WTC11 (cell line): Measurements from ENCODE around the gene TLK1. TPM values are rescaled to one million over a fixed set of nuclear protein-coding genes. Genes with fewer than 3 reads are reported as not detected.

Source experiments
- ATAC-seq: fragments of 200-7000 bp; cut with Tn5 transposase; 2 replicates; pipeline ENCODE4 v1.10.0; 2021; ENCODE audit warnings: mild to moderate bottlenecking, moderate library complexity
- CTCF ChIA-PET: fragments of 300-600 bp; sonication (Branson Sonifier 250); formaldehyde crosslinking; loops from one replicate; lab custom pipeline; 2021; ENCODE audit warnings: antibody characterized with exemption; lab: Charles Lee
- POLR2A ChIA-PET: fragments of 350-600 bp; sonication (Branson Sonifier 250); formaldehyde crosslinking; loops from one replicate; lab custom pipeline; 2021; ENCODE audit warnings: antibody characterized with exemption; lab: Charles Lee
- DNase-seq: peaks from one replicate; pipeline ENCODE4 v3.0.0; 2021; ENCODE audit warnings: low spot score
- H3K27ac Mint-ChIP-seq: 2 replicates; pipeline ENCODE4 v1.8.0; 2021; ENCODE audit warnings: mixed read lengths
- H3K27me3 Mint-ChIP-seq: 2 replicates; pipeline ENCODE4 v1.8.0; 2021; ENCODE audit warnings: low read depth, mild to moderate bottlenecking, moderate library complexity, mixed read lengths
- H3K36me3 Mint-ChIP-seq: 2 replicates; pipeline ENCODE4 v1.8.0; 2021; ENCODE audit warnings: mixed read lengths
- H3K4me1 Mint-ChIP-seq: 2 replicates; pipeline ENCODE4 v1.8.0; 2022; ENCODE audit warnings: mixed read lengths
- H3K4me3 Mint-ChIP-seq: 2 replicates; pipeline ENCODE4 v1.8.0; 2021; ENCODE audit warnings: mild to moderate bottlenecking, moderate library complexity, mixed read lengths
- H3K9me3 Mint-ChIP-seq: 2 replicates; pipeline ENCODE4 v1.8.0; 2021; ENCODE audit warnings: mixed read lengths
- ETV6 ChIP-seq: sonication (generic); formaldehyde crosslinking; IDR thresholded peaks from 2 replicates; pipeline ENCODE4 v1.8.1; 2022; ENCODE audit warnings: mild to moderate bottlenecking, missing genetic modification reagents
- GABPB1 ChIP-seq: sonication (generic); formaldehyde crosslinking; IDR thresholded peaks from 2 replicates; pipeline ENCODE4 v1.8.1; 2023; ENCODE audit warnings: mild to moderate bottlenecking, missing genetic modification reagents
- HMGA2 ChIP-seq: fragments of 250-450 bp; sonication (Bioruptor Pico); IDR thresholded peaks from 2 replicates; pipeline ENCODE4 v1.4.0; 2021; ENCODE audit warnings: mild to moderate bottlenecking, moderate library complexity
- NFYB ChIP-seq: sonication (generic); formaldehyde crosslinking; conservative IDR thresholded peaks from 2 replicates; pipeline ENCODE4 v1.8.0; 2022; ENCODE audit warnings: low read depth, missing genetic modification reagents
- SP1 ChIP-seq: sonication (generic); formaldehyde crosslinking; conservative IDR thresholded peaks from 2 replicates; pipeline ENCODE4 v1.8.1; 2022; ENCODE audit warnings: missing genetic modification reagents
- ZBTB21 ChIP-seq: sonication (generic); formaldehyde crosslinking; IDR thresholded peaks from 2 replicates; pipeline ENCODE4 v1.8.1; 2023; ENCODE audit warnings: mild to moderate bottlenecking, missing genetic modification reagents, borderline replicate concordance
- ZNF121 ChIP-seq: sonication (generic); formaldehyde crosslinking; IDR thresholded peaks from 2 replicates; pipeline ENCODE4 v1.8.0; 2023; ENCODE audit warnings: missing genetic modification reagents
- ZNF232 ChIP-seq: sonication (generic); formaldehyde crosslinking; IDR thresholded peaks from 2 replicates; pipeline ENCODE4 v1.8.0; 2022; ENCODE audit warnings: mild to moderate bottlenecking, missing genetic modification reagents
- total RNA-seq: library from RNA; stranded (reverse); gene quantifications from 3 replicates; pipeline ENCODE4 v1.2.3, GENCODE V29; 2021
- TF ChIP-seq, protein P1 (sequence below): sonication (generic); formaldehyde crosslinking; IDR thresholded peaks from 2 replicates; pipeline ENCODE4 v1.8.0; 2022; ENCODE audit warnings: missing genetic modification reagents
- TF ChIP-seq, protein P2 (sequence below): fragments of 250-450 bp; sonication (Bioruptor Pico); IDR thresholded peaks from 2 replicates; pipeline ENCODE4 v1.9.0; 2021; ENCODE audit warnings: mild to moderate bottlenecking, borderline replicate concordance
- TF ChIP-seq, protein P3 (sequence below): fragments of 250-450 bp; sonication (Bioruptor Pico); IDR thresholded peaks from 2 replicates; pipeline ENCODE4 v1.8.0; 2021; ENCODE audit warnings: mild to moderate bottlenecking
- TF ChIP-seq, protein P4 (sequence below): sonication (generic); formaldehyde crosslinking; conservative IDR thresholded peaks from 2 replicates; pipeline ENCODE4 v1.8.1; 2023; ENCODE audit warnings: mild to moderate bottlenecking, low read depth, missing genetic modification reagents, moderate library complexity
- TF ChIP-seq, protein P5 (sequence below): sonication (generic); formaldehyde crosslinking; IDR thresholded peaks from 2 replicates; pipeline ENCODE4 v1.8.1; 2023; ENCODE audit warnings: mild to moderate bottlenecking, missing genetic modification reagents, moderate library complexity
- TF ChIP-seq, protein P6 (sequence below): fragments of 200-600 bp; IDR thresholded peaks from 2 replicates; pipeline ENCODE4 v1.8.0; 2022; ENCODE audit warnings: antibody characterized with exemption
- TF ChIP-seq, protein P7 (sequence below): sonication (generic); formaldehyde crosslinking; IDR thresholded peaks from 2 replicates; pipeline ENCODE4 v1.8.1; 2023; ENCODE audit warnings: mild to moderate bottlenecking, missing genetic modification reagents, moderate library complexity

The TLK1 gene
- total RNA-seq, 1 experiment from 2014 or later: 91.1 TPM

DNA sequence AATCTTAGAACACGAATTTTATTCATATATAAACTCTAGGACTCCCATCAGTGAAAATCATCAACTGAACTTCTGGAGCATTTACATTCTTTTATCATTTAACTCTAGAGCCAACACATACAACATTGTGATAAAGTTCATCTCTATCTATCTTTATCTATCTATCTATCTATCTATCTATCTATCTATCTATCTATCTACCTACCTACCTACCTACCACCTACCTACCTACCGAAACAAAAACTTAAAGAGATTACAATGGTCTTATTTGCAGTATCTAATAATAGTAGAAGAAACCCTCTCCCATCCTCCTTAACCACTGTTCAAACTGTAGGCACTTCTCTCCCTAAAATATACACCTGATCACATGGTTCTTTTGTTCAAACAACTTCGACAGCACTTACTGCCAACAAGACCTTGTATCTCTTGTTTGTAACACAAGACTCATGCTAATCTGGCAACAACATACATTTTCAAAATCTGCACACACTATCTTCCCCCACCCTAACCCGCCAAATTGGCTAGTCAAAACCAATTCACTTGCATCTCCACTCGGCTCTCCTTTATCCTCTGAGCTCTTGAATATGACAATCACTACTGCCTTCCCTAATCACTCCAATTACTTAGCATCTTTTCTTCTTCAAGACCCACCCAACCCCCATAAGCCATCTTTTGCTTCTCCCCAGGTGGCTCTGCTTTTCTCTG is 162.6 kb downstream of the TLK1 start (continued):
- TF ChIP-seq, protein P1, sequence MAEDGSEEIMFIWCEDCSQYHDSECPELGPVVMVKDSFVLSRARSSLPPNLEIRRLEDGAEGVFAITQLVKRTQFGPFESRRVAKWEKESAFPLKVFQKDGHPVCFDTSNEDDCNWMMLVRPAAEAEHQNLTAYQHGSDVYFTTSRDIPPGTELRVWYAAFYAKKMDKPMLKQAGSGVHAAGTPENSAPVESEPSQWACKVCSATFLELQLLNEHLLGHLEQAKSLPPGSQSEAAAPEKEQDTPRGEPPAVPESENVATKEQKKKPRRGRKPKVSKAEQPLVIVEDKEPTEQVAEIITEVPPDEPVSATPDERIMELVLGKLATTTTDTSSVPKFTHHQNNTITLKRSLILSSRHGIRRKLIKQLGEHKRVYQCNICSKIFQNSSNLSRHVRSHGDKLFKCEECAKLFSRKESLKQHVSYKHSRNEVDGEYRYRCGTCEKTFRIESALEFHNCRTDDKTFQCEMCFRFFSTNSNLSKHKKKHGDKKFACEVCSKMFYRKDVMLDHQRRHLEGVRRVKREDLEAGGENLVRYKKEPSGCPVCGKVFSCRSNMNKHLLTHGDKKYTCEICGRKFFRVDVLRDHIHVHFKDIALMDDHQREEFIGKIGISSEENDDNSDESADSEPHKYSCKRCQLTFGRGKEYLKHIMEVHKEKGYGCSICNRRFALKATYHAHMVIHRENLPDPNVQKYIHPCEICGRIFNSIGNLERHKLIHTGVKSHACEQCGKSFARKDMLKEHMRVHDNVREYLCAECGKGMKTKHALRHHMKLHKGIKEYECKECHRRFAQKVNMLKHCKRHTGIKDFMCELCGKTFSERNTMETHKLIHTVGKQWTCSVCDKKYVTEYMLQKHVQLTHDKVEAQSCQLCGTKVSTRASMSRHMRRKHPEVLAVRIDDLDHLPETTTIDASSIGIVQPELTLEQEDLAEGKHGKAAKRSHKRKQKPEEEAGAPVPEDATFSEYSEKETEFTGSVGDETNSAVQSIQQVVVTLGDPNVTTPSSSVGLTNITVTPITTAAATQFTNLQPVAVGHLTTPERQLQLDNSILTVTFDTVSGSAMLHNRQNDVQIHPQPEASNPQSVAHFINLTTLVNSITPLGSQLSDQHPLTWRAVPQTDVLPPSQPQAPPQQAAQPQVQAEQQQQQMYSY (CRISPR knock-in tag): no peak
- TF ChIP-seq, protein P2, sequence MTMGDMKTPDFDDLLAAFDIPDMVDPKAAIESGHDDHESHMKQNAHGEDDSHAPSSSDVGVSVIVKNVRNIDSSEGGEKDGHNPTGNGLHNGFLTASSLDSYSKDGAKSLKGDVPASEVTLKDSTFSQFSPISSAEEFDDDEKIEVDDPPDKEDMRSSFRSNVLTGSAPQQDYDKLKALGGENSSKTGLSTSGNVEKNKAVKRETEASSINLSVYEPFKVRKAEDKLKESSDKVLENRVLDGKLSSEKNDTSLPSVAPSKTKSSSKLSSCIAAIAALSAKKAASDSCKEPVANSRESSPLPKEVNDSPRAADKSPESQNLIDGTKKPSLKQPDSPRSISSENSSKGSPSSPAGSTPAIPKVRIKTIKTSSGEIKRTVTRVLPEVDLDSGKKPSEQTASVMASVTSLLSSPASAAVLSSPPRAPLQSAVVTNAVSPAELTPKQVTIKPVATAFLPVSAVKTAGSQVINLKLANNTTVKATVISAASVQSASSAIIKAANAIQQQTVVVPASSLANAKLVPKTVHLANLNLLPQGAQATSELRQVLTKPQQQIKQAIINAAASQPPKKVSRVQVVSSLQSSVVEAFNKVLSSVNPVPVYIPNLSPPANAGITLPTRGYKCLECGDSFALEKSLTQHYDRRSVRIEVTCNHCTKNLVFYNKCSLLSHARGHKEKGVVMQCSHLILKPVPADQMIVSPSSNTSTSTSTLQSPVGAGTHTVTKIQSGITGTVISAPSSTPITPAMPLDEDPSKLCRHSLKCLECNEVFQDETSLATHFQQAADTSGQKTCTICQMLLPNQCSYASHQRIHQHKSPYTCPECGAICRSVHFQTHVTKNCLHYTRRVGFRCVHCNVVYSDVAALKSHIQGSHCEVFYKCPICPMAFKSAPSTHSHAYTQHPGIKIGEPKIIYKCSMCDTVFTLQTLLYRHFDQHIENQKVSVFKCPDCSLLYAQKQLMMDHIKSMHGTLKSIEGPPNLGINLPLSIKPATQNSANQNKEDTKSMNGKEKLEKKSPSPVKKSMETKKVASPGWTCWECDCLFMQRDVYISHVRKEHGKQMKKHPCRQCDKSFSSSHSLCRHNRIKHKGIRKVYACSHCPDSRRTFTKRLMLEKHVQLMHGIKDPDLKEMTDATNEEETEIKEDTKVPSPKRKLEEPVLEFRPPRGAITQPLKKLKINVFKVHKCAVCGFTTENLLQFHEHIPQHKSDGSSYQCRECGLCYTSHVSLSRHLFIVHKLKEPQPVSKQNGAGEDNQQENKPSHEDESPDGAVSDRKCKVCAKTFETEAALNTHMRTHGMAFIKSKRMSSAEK (CRISPR knock-in tag): no peak
- TF ChIP-seq, protein P3, sequence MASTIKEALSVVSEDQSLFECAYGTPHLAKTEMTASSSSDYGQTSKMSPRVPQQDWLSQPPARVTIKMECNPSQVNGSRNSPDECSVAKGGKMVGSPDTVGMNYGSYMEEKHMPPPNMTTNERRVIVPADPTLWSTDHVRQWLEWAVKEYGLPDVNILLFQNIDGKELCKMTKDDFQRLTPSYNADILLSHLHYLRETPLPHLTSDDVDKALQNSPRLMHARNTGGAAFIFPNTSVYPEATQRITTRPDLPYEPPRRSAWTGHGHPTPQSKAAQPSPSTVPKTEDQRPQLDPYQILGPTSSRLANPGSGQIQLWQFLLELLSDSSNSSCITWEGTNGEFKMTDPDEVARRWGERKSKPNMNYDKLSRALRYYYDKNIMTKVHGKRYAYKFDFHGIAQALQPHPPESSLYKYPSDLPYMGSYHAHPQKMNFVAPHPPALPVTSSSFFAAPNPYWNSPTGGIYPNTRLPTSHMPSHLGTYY (CRISPR knock-in tag): no peak
- TF ChIP-seq, all 79 proteins: peak for 0

DNA sequence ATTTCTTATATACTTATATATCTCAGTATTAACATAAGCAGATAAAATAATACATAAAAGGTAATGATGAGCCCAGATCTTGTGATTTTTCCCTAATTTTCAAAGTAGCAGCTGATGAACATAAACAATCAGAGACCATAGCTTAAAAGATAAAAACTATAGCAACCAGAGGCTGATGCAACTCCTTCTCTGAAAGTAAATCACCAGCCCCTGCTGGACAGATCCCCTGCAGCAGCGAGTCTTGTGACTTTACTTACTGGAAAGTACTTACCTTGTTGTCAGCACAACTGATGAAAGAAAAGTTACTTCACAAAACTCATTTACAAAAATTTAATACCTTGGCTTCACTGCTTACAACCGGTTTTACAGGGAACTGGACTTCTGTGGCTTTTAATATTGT is 164.4 kb downstream of the TLK1 start:
- POLR2A ChIA-PET: no interaction called here
- H3K27ac Mint-ChIP-seq: no peak overlapping the region
- H3K36me3 Mint-ChIP-seq: peaks cover 53% of the 10 kb centered on the region
- TF ChIP-seq NFYB (CRISPR knock-in tag): no peak
- TF ChIP-seq SP1 (CRISPR knock-in tag): no peak
- TF ChIP-seq, protein P3 (CRISPR knock-in tag): no peak
- TF ChIP-seq, protein P4, sequence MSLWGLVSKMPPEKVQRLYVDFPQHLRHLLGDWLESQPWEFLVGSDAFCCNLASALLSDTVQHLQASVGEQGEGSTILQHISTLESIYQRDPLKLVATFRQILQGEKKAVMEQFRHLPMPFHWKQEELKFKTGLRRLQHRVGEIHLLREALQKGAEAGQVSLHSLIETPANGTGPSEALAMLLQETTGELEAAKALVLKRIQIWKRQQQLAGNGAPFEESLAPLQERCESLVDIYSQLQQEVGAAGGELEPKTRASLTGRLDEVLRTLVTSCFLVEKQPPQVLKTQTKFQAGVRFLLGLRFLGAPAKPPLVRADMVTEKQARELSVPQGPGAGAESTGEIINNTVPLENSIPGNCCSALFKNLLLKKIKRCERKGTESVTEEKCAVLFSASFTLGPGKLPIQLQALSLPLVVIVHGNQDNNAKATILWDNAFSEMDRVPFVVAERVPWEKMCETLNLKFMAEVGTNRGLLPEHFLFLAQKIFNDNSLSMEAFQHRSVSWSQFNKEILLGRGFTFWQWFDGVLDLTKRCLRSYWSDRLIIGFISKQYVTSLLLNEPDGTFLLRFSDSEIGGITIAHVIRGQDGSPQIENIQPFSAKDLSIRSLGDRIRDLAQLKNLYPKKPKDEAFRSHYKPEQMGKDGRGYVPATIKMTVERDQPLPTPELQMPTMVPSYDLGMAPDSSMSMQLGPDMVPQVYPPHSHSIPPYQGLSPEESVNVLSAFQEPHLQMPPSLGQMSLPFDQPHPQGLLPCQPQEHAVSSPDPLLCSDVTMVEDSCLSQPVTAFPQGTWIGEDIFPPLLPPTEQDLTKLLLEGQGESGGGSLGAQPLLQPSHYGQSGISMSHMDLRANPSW (CRISPR knock-in tag): no peak
- TF ChIP-seq ETV6 (CRISPR knock-in tag): no peak
- TF ChIP-seq ZNF232 (CRISPR knock-in tag): no peak
- TF ChIP-seq GABPB1 (CRISPR knock-in tag): no peak
- no peak for TF ChIP-seq HMGA2 (CRISPR knock-in tag)
- no peak for TF ChIP-seq ZBTB21 (CRISPR knock-in tag)
- TF ChIP-seq, protein P5, sequence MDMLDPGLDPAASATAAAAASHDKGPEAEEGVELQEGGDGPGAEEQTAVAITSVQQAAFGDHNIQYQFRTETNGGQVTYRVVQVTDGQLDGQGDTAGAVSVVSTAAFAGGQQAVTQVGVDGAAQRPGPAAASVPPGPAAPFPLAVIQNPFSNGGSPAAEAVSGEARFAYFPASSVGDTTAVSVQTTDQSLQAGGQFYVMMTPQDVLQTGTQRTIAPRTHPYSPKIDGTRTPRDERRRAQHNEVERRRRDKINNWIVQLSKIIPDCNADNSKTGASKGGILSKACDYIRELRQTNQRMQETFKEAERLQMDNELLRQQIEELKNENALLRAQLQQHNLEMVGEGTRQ (CRISPR knock-in tag): no peak
- TF ChIP-seq, protein P6, sequence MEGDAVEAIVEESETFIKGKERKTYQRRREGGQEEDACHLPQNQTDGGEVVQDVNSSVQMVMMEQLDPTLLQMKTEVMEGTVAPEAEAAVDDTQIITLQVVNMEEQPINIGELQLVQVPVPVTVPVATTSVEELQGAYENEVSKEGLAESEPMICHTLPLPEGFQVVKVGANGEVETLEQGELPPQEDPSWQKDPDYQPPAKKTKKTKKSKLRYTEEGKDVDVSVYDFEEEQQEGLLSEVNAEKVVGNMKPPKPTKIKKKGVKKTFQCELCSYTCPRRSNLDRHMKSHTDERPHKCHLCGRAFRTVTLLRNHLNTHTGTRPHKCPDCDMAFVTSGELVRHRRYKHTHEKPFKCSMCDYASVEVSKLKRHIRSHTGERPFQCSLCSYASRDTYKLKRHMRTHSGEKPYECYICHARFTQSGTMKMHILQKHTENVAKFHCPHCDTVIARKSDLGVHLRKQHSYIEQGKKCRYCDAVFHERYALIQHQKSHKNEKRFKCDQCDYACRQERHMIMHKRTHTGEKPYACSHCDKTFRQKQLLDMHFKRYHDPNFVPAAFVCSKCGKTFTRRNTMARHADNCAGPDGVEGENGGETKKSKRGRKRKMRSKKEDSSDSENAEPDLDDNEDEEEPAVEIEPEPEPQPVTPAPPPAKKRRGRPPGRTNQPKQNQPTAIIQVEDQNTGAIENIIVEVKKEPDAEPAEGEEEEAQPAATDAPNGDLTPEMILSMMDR: no peak
- TF ChIP-seq ZNF121 (CRISPR knock-in tag): no peak
- TF ChIP-seq, protein P7, sequence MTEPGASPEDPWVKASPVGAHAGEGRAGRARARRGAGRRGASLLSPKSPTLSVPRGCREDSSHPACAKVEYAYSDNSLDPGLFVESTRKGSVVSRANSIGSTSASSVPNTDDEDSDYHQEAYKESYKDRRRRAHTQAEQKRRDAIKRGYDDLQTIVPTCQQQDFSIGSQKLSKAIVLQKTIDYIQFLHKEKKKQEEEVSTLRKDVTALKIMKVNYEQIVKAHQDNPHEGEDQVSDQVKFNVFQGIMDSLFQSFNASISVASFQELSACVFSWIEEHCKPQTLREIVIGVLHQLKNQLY (CRISPR knock-in tag): no peak

More for the DNA sequence above, 164.4 kb downstream of the TLK1 start:
- ATAC-seq (no peak), DNase-seq (no peak)
- Mint-ChIP-seq H3K9me3 (no peaks in the 10 kb centered on the region), H3K27me3 (no peaks in the 10 kb centered on the region), H3K4me3 (no peak overlapping the region), H3K4me1 (no peaks in the 10 kb centered on the region)
- CTCF ChIA-PET: no interaction called here
